ENCODE data around the gene GADD45A.

The GADD45A gene

GRCh38 chr1:67672260-67672803 lies 12.7 kb upstream of the GADD45A start:
- no peak overlapping the region for H3K9ac ChIP-seq (ENCODE audit: low read depth, low read length)
- H3K36me3 ChIP-seq (ENCODE audit: insufficient read depth, low read length) = no peaks in the 10 kb centered on the region
- no peaks in the 10 kb centered on the region for H3K9me3 ChIP-seq (replicated peaks; ENCODE audit: low read length)
- no peaks in the 10 kb centered on the region for H3K27me3 ChIP-seq (ENCODE audit: control insufficient read depth, insufficient read depth, low read length)
- no peak overlapping the region for H3K4me3 ChIP-seq (ENCODE audit: low read length)
- H3K4me1 ChIP-seq (ENCODE audit: control insufficient read depth, insufficient read depth, low read length) = peaks cover 14% of the 10 kb centered on the region
- H3K4me2 ChIP-seq (ENCODE audit: low read length) = no peak overlapping the region

GRCh38 chr1:67673468-67674201 lies 11.4 kb upstream of the GADD45A start:
- H3K9me3 ChIP-seq (replicated peaks; ENCODE audit: low read length) = no peaks in the 10 kb centered on the region
- no peaks in the 10 kb centered on the region for H3K27me3 ChIP-seq (ENCODE audit: control insufficient read depth, insufficient read depth, low read length)

GRCh38 chr1:67674260-67675011 lies 10.6 kb upstream of the GADD45A start:
- Histone ChIP-seq H3K9ac (ENCODE audit: low read depth, low read length) (no peak overlapping the region), H3K9me3 (replicated peaks; ENCODE audit: low read length) (no peaks in the 10 kb centered on the region), H3K4me2 (ENCODE audit: low read length) (peak overlapping the region; percentile 9), H3K4me1 (ENCODE audit: control insufficient read depth, insufficient read depth, low read length) (peaks cover 14% of the 10 kb centered on the region), H3K4me3 (ENCODE audit: low read length) (no peak overlapping the region), H3K27me3 (ENCODE audit: control insufficient read depth, insufficient read depth, low read length) (no peaks in the 10 kb centered on the region), H3K36me3 (ENCODE audit: insufficient read depth, low read length) (no peaks in the 10 kb centered on the region)

More at GRCh38 chr1:67673468-67674201, 11.4 kb upstream of the GADD45A start:
- peaks cover 14% of the 10 kb centered on the region for H3K4me1 ChIP-seq (ENCODE audit: control insufficient read depth, insufficient read depth, low read length)
- H3K4me2 ChIP-seq (ENCODE audit: low read length) = no peak overlapping the region
- no peak overlapping the region for H3K9ac ChIP-seq (ENCODE audit: low read depth, low read length)
- no peak overlapping the region for H3K4me3 ChIP-seq (ENCODE audit: low read length)
- H3K36me3 ChIP-seq (ENCODE audit: insufficient read depth, low read length) = no peaks in the 10 kb centered on the region

- Histone ChIP-seq H3K36me3 (ENCODE audit: insufficient read depth, low read length) (no peaks in the 10 kb centered on the region), H3K9me3 (replicated peaks; ENCODE audit: low read length) (no peaks in the 10 kb centered on the region), H3K27me3 (ENCODE audit: control insufficient read depth, insufficient read depth, low read length) (no peaks in the 10 kb centered on the region), H3K4me3 (ENCODE audit: low read length) (no peak overlapping the region), H3K4me1 (ENCODE audit: control insufficient read depth, insufficient read depth, low read length) (peaks cover 14% of the 10 kb centered on the region), H3K9ac (ENCODE audit: low read depth, low read length) (no peak overlapping the region), H3K4me2 (ENCODE audit: low read length) (no peak overlapping the region)
Measured at GRCh38 chr1:67675800-67676199, 9.2 kb upstream of the GADD45A start.

GRCh38 chr1:67676287-67676686 lies 8.7 kb upstream of the GADD45A start:
- H3K9me3 ChIP-seq (replicated peaks; ENCODE audit: low read length) = no peaks in the 10 kb centered on the region
- peaks cover 14% of the 10 kb centered on the region for H3K4me1 ChIP-seq (ENCODE audit: control insufficient read depth, insufficient read depth, low read length)
- no peaks in the 10 kb centered on the region for H3K27me3 ChIP-seq (ENCODE audit: control insufficient read depth, insufficient read depth, low read length)
- H3K9ac ChIP-seq (ENCODE audit: low read depth, low read length) = no peak overlapping the region
- H3K4me3 ChIP-seq (ENCODE audit: low read length) = no peak overlapping the region
- no peak overlapping the region for H3K4me2 ChIP-seq (ENCODE audit: low read length)
- H3K36me3 ChIP-seq (ENCODE audit: insufficient read depth, low read length) = no peaks in the 10 kb centered on the region

GRCh38 chr1:67676946-67677345 lies 8.1 kb upstream of the GADD45A start:
- Histone ChIP-seq H3K27me3 (ENCODE audit: control insufficient read depth, insufficient read depth, low read length) (no peaks in the 10 kb centered on the region), H3K36me3 (ENCODE audit: insufficient read depth, low read length) (no peaks in the 10 kb centered on the region), H3K4me2 (ENCODE audit: low read length) (no peak overlapping the region), H3K9me3 (replicated peaks; ENCODE audit: low read length) (no peaks in the 10 kb centered on the region), H3K4me1 (ENCODE audit: control insufficient read depth, insufficient read depth, low read length) (peaks cover 15% of the 10 kb centered on the region), H3K4me3 (ENCODE audit: low read length) (no peak overlapping the region), H3K9ac (ENCODE audit: low read depth, low read length) (no peak overlapping the region)

- H3K9me3 ChIP-seq (replicated peaks; ENCODE audit: low read length) = no peaks in the 10 kb centered on the region
- no peak overlapping the region for H3K4me2 ChIP-seq (ENCODE audit: low read length)
- peaks cover 20% of the 10 kb centered on the region for H3K4me1 ChIP-seq (ENCODE audit: control insufficient read depth, insufficient read depth, low read length)
- H3K9ac ChIP-seq (ENCODE audit: low read depth, low read length) = no peak overlapping the region
- no peaks in the 10 kb centered on the region for H3K36me3 ChIP-seq (ENCODE audit: insufficient read depth, low read length)
- H3K4me3 ChIP-seq (ENCODE audit: low read length) = no peak overlapping the region
- no peaks in the 10 kb centered on the region for H3K27me3 ChIP-seq (ENCODE audit: control insufficient read depth, insufficient read depth, low read length)
Measured at GRCh38 chr1:67677408-67677807, 7.6 kb upstream of the GADD45A start.

GRCh38 chr1:67677930-67678329 lies 7.1 kb upstream of the GADD45A start:
- Histone ChIP-seq H3K27me3 (ENCODE audit: control insufficient read depth, insufficient read depth, low read length) (no peaks in the 10 kb centered on the region), H3K4me2 (ENCODE audit: low read length) (no peak overlapping the region), H3K9ac (ENCODE audit: low read depth, low read length) (no peak overlapping the region), H3K36me3 (ENCODE audit: insufficient read depth, low read length) (no peaks in the 10 kb centered on the region), H3K9me3 (replicated peaks; ENCODE audit: low read length) (no peaks in the 10 kb centered on the region), H3K4me3 (ENCODE audit: low read length) (no peak overlapping the region), H3K4me1 (ENCODE audit: control insufficient read depth, insufficient read depth, low read length) (peaks cover 23% of the 10 kb centered on the region)

- Histone ChIP-seq H3K4me2 (ENCODE audit: low read length) (no peak overlapping the region), H3K9me3 (replicated peaks; ENCODE audit: low read length) (no peaks in the 10 kb centered on the region), H3K27me3 (ENCODE audit: control insufficient read depth, insufficient read depth, low read length) (no peaks in the 10 kb centered on the region), H3K36me3 (ENCODE audit: insufficient read depth, low read length) (no peaks in the 10 kb centered on the region), H3K4me1 (ENCODE audit: control insufficient read depth, insufficient read depth, low read length) (peaks cover 36% of the 10 kb centered on the region), H3K4me3 (ENCODE audit: low read length) (no peak overlapping the region), H3K9ac (ENCODE audit: low read depth, low read length) (no peak overlapping the region)
Measured at GRCh38 chr1:67679691-67680090, 5.3 kb upstream of the GADD45A start.

GRCh38 chr1:67680486-67680885 lies 4.5 kb upstream of the GADD45A start:
- H3K27me3 ChIP-seq (ENCODE audit: control insufficient read depth, insufficient read depth, low read length) = no peaks in the 10 kb centered on the region
- no peak overlapping the region for H3K4me3 ChIP-seq (ENCODE audit: low read length)
- peaks cover 30% of the 10 kb centered on the region for H3K4me1 ChIP-seq (ENCODE audit: control insufficient read depth, insufficient read depth, low read length)
- no peaks in the 10 kb centered on the region for H3K36me3 ChIP-seq (ENCODE audit: insufficient read depth, low read length)
- no peaks in the 10 kb centered on the region for H3K9me3 ChIP-seq (replicated peaks; ENCODE audit: low read length)
- H3K4me2 ChIP-seq (ENCODE audit: low read length) = no peak overlapping the region
- H3K9ac ChIP-seq (ENCODE audit: low read depth, low read length) = no peak overlapping the region

- peak overlapping the region; percentile 53 for H3K9ac ChIP-seq (ENCODE audit: low read depth, low read length)
- H3K36me3 ChIP-seq (ENCODE audit: insufficient read depth, low read length) = peaks cover 14% of the 10 kb centered on the region
- peaks cover 28% of the 10 kb centered on the region for H3K4me1 ChIP-seq (ENCODE audit: control insufficient read depth, insufficient read depth, low read length)
- peak overlapping the region; percentile 29 for H3K4me3 ChIP-seq (ENCODE audit: low read length)
- no peaks in the 10 kb centered on the region for H3K9me3 ChIP-seq (replicated peaks; ENCODE audit: low read length)
- peak overlapping the region; percentile 83 for H3K4me2 ChIP-seq (ENCODE audit: low read length)
- no peaks in the 10 kb centered on the region for H3K27me3 ChIP-seq (ENCODE audit: control insufficient read depth, insufficient read depth, low read length)
Measured at GRCh38 chr1:67682659-67683197, 2.3 kb upstream of the GADD45A start.

Measured in skeletal muscle satellite cell (primary cell).